ENCODE results near the gene CLIP4.

Gene CLIP4

GRCh38 chr2:29192526-29192925, 77.3 kb downstream of the CLIP4 start:
- no peak for DNase-seq (ENCODE audit: low read depth)
- no peaks in the 10 kb centered on the region for H3K27me3 ChIP-seq (replicated peaks; ENCODE audit: control insufficient read depth, insufficient read depth, low read length)
- H3K4me3 ChIP-seq (ENCODE audit: low read length), result no peak overlapping the region
- H3K4me1 ChIP-seq (ENCODE audit: control insufficient read depth, insufficient read depth, low read length), result peaks cover 6% of the 10 kb centered on the region
- H3K9me3 ChIP-seq (ENCODE audit: control insufficient read depth, low read length), result no peaks in the 10 kb centered on the region
- H3K9ac ChIP-seq (ENCODE audit: low read length), result no peak overlapping the region
- H3K36me3 ChIP-seq (ENCODE audit: control insufficient read depth, insufficient read depth, low read length, severe bottlenecking), result peaks cover 15% of the 10 kb centered on the region

DNA sequence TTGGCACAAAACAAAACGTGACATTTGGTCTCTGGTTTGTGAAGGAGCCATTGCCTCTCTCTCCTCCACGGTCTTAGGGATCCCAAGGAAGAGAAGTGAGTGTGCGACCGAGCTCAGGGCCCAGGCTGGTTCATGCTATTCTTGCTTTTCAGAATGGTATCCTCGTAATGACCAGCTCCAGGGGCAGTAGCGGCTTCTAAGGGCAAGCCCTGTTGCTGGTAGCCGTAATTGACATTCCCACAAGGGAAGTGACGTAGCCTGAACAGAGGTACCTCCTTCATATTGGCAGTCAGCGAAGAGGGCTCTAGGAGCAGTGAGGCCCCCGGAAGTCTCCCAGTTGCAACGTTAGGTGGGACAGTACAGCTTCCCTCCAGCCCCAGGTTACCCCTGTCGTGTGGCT, 77.9 kb downstream of the CLIP4 start:
- Histone ChIP-seq H3K27me3 (replicated peaks; ENCODE audit: control insufficient read depth, insufficient read depth, low read length) (no peaks in the 10 kb centered on the region), H3K4me3 (ENCODE audit: low read length) (no peak overlapping the region), H3K36me3 (ENCODE audit: control insufficient read depth, insufficient read depth, low read length, severe bottlenecking) (peaks cover 15% of the 10 kb centered on the region), H3K9me3 (ENCODE audit: control insufficient read depth, low read length) (no peaks in the 10 kb centered on the region), H3K9ac (ENCODE audit: low read length) (no peak overlapping the region), H3K4me1 (ENCODE audit: control insufficient read depth, insufficient read depth, low read length) (peaks cover 1% of the 10 kb centered on the region)
- no peak for DNase-seq (ENCODE audit: low read depth)

DNA sequence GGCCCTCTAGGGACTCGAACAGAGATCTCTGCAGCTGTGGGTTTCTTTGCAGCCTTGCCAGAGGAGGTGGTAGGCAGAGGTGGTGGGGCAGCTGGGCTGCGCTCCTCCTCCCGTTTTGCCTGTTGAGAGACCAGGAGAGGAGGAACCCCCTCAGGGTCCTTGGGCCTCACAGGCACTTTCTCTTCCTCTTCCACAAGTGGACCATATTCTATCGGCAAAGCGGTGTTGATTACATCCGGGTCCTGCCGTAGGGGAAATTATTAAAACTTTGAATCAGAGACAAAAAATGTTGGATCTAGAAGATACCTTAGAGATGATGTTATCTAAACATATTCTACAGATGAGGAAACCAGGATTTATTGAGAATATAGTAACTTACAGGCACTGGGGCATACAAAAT, 78.5 kb downstream of the CLIP4 start:
- Histone ChIP-seq H3K36me3 (ENCODE audit: control insufficient read depth, insufficient read depth, low read length, severe bottlenecking) (peaks cover 15% of the 10 kb centered on the region), H3K27me3 (replicated peaks; ENCODE audit: control insufficient read depth, insufficient read depth, low read length) (no peaks in the 10 kb centered on the region), H3K4me1 (ENCODE audit: control insufficient read depth, insufficient read depth, low read length) (no peaks in the 10 kb centered on the region), H3K9ac (ENCODE audit: low read length) (no peak overlapping the region), H3K4me3 (ENCODE audit: low read length) (no peak overlapping the region), H3K9me3 (ENCODE audit: control insufficient read depth, low read length) (no peaks in the 10 kb centered on the region)
- no peak for DNase-seq (ENCODE audit: low read depth)

- no peaks in the 10 kb centered on the region for H3K27me3 ChIP-seq (replicated peaks; ENCODE audit: control insufficient read depth, insufficient read depth, low read length)
- H3K9ac ChIP-seq (ENCODE audit: low read length), result no peak overlapping the region
- peaks cover 12% of the 10 kb centered on the region for H3K36me3 ChIP-seq (ENCODE audit: control insufficient read depth, insufficient read depth, low read length, severe bottlenecking)
- no peaks in the 10 kb centered on the region for H3K9me3 ChIP-seq (ENCODE audit: control insufficient read depth, low read length)
- H3K4me3 ChIP-seq (ENCODE audit: low read length), result no peak overlapping the region
- no peaks in the 10 kb centered on the region for H3K4me1 ChIP-seq (ENCODE audit: control insufficient read depth, insufficient read depth, low read length)
- DNase-seq (ENCODE audit: low read depth), result no peak
Observed at GRCh38 chr2:29195796-29196195, 80.6 kb downstream of the CLIP4 start.

DNA sequence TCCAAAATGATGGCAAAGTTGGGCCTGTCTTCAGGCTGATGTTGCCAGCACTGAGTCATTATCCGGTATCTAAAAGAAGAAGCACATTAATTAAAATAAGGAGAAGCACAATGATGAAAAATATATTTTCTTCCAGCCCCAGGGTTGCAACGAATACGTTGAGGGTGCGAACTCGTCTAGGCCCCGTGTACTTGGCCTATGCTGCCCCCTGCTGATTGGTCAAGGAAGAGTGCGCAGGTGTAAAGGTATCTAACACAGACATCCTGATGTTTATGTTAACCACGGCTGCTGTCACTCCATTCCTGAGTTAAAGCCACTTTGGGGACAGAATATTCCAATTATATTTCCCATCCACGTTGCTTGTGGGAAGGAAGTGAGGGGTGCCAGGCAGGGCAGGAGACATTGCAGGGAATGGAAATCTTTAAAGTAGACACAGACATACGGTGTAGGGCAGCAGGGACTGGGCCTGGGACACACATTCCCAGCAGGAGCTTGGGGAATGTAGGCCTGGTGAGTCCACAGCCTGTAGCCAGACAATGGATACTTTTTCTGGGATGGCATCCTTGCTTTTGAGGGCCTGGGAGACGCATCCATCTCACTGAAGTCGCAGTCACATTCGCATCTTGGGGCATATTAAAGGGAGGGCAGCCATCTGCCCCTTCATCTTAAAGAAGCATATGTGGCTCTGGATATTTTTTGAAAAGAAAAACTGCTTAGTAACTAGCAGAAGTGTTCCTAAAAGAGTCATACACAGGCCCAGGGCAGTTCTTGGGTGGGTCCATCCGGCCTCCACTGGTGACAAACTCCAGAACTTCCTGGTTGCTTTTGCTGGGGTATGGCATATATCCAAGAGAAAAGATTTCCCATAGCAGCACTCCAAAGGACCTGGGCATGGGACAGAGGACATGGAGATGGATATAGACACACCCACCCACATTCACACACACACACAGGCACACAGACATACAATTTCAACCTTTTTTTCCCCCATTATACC, 81.9 kb downstream of the CLIP4 start:
- no peak overlapping the region for H3K9ac ChIP-seq (ENCODE audit: low read length)
- no peak overlapping the region for H3K4me3 ChIP-seq (ENCODE audit: low read length)
- no peaks in the 10 kb centered on the region for H3K27me3 ChIP-seq (replicated peaks; ENCODE audit: control insufficient read depth, insufficient read depth, low read length)
- peaks cover 4% of the 10 kb centered on the region for H3K36me3 ChIP-seq (ENCODE audit: control insufficient read depth, insufficient read depth, low read length, severe bottlenecking)
- H3K9me3 ChIP-seq (ENCODE audit: control insufficient read depth, low read length), result no peaks in the 10 kb centered on the region
- no peaks in the 10 kb centered on the region for H3K4me1 ChIP-seq (ENCODE audit: control insufficient read depth, insufficient read depth, low read length)
- peak; percentile 68 for DNase-seq (ENCODE audit: low read depth)

DNA sequence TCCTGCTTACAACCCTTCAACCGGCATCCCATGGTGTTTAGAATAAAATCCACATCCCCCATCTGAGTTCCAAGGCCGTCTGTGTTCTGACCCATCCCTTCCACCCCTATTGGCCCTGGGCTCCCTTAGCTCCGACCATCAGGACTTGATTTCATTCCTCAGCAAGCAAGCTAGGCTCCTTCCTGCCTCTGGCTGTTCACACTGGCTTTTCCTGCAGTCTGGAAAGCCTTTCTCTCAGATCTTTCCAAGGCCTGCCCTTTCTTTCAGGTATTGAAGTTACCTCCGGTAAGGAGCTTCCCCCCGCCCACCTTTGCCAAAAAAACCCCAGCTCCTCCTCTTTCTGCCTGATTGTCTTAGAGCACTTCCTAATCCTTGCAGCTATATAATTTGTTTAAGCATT, 86.8 kb downstream of the CLIP4 start:
- H3K36me3 ChIP-seq (ENCODE audit: control insufficient read depth, insufficient read depth, low read length, severe bottlenecking), result peaks cover 3% of the 10 kb centered on the region
- no peak for DNase-seq (ENCODE audit: low read depth)
- no peaks in the 10 kb centered on the region for H3K27me3 ChIP-seq (replicated peaks; ENCODE audit: control insufficient read depth, insufficient read depth, low read length)
- H3K4me1 ChIP-seq (ENCODE audit: control insufficient read depth, insufficient read depth, low read length), result no peaks in the 10 kb centered on the region
- H3K9ac ChIP-seq (ENCODE audit: low read length), result no peak overlapping the region
- no peaks in the 10 kb centered on the region for H3K9me3 ChIP-seq (ENCODE audit: control insufficient read depth, low read length)
- no peak overlapping the region for H3K4me3 ChIP-seq (ENCODE audit: low read length)

- Histone ChIP-seq H3K4me3 (ENCODE audit: low read length) (no peak overlapping the region), H3K9ac (ENCODE audit: low read length) (no peak overlapping the region), H3K9me3 (ENCODE audit: control insufficient read depth, low read length) (no peaks in the 10 kb centered on the region), H3K36me3 (ENCODE audit: control insufficient read depth, insufficient read depth, low read length, severe bottlenecking) (peaks cover under 1% of the 10 kb centered on the region), H3K27me3 (replicated peaks; ENCODE audit: control insufficient read depth, insufficient read depth, low read length) (no peaks in the 10 kb centered on the region), H3K4me1 (ENCODE audit: control insufficient read depth, insufficient read depth, low read length) (no peaks in the 10 kb centered on the region)
- DNase-seq (ENCODE audit: low read depth), result no peak
Observed at GRCh38 chr2:29202819-29203495, 87.7 kb downstream of the CLIP4 start.

- H3K36me3 ChIP-seq (ENCODE audit: control insufficient read depth, insufficient read depth, low read length, severe bottlenecking), result peaks cover 4% of the 10 kb centered on the region
- no peaks in the 10 kb centered on the region for H3K9me3 ChIP-seq (ENCODE audit: control insufficient read depth, low read length)
- no peak for DNase-seq (ENCODE audit: low read depth)
- no peak overlapping the region for H3K4me3 ChIP-seq (ENCODE audit: low read length)
- no peaks in the 10 kb centered on the region for H3K4me1 ChIP-seq (ENCODE audit: control insufficient read depth, insufficient read depth, low read length)
- H3K9ac ChIP-seq (ENCODE audit: low read length), result no peak overlapping the region
- no peaks in the 10 kb centered on the region for H3K27me3 ChIP-seq (replicated peaks; ENCODE audit: control insufficient read depth, insufficient read depth, low read length)
Observed at GRCh38 chr2:29206941-29207340, 91.7 kb downstream of the CLIP4 start.

- no peaks in the 10 kb centered on the region for H3K4me1 ChIP-seq (ENCODE audit: control insufficient read depth, insufficient read depth, low read length)
- no peak overlapping the region for H3K9ac ChIP-seq (ENCODE audit: low read length)
- H3K36me3 ChIP-seq (ENCODE audit: control insufficient read depth, insufficient read depth, low read length, severe bottlenecking), result peaks cover 4% of the 10 kb centered on the region
- no peak overlapping the region for H3K4me3 ChIP-seq (ENCODE audit: low read length)
- H3K9me3 ChIP-seq (ENCODE audit: control insufficient read depth, low read length), result no peaks in the 10 kb centered on the region
- no peak for DNase-seq (ENCODE audit: low read depth)
- H3K27me3 ChIP-seq (replicated peaks; ENCODE audit: control insufficient read depth, insufficient read depth, low read length), result no peaks in the 10 kb centered on the region
Observed at GRCh38 chr2:29207352-29208148, 92.3 kb downstream of the CLIP4 start.

DNA sequence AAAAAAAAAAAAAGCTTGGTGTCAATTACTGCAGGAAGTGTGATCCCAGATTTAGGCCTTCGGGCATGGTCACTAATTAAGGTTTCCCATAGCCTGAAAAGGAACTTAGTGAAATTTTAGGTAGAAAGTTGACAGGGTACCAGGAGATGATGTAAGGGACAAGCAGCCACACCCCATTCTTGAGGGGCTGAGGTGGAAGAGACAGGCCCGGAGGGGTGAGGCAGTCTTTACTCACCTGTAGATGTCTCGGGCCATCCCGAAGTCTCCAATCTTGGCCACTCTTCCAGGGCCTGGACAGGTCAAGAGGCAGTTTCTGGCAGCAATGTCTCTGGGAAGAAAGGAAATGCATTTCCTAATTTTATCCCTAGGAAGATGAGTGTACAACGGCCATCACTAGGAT, 94.3 kb downstream of the CLIP4 start:
- H3K4me3 ChIP-seq (ENCODE audit: low read length), result no peak overlapping the region
- H3K27me3 ChIP-seq (replicated peaks; ENCODE audit: control insufficient read depth, insufficient read depth, low read length), result no peaks in the 10 kb centered on the region
- peaks cover 4% of the 10 kb centered on the region for H3K36me3 ChIP-seq (ENCODE audit: control insufficient read depth, insufficient read depth, low read length, severe bottlenecking)
- no peak overlapping the region for H3K9ac ChIP-seq (ENCODE audit: low read length)
- H3K4me1 ChIP-seq (ENCODE audit: control insufficient read depth, insufficient read depth, low read length), result no peaks in the 10 kb centered on the region
- H3K9me3 ChIP-seq (ENCODE audit: control insufficient read depth, low read length), result no peaks in the 10 kb centered on the region
- no peak for DNase-seq (ENCODE audit: low read depth)

- H3K9me3 ChIP-seq (ENCODE audit: control insufficient read depth, low read length), result no peaks in the 10 kb centered on the region
- peaks cover 2% of the 10 kb centered on the region for H3K27me3 ChIP-seq (replicated peaks; ENCODE audit: control insufficient read depth, insufficient read depth, low read length)
- H3K9ac ChIP-seq (ENCODE audit: low read length), result no peak overlapping the region
Observed at GRCh38 chr2:29212009-29212408, 96.8 kb downstream of the CLIP4 start.

More at GRCh38 chr2:29212009-29212408, 96.8 kb downstream of the CLIP4 start:
- Histone ChIP-seq H3K36me3 (ENCODE audit: control insufficient read depth, insufficient read depth, low read length, severe bottlenecking) (peaks cover 4% of the 10 kb centered on the region), H3K4me3 (ENCODE audit: low read length) (no peak overlapping the region), H3K4me1 (ENCODE audit: control insufficient read depth, insufficient read depth, low read length) (no peaks in the 10 kb centered on the region)
- DNase-seq (ENCODE audit: low read depth), result no peak

Data from adipocyte (in vitro differentiated cells).